ENCODE data around the gene FAM111B. TPM values are rescaled to one million over a fixed set of nuclear protein-coding genes. Genes with fewer than 3 reads are reported as not detected.
A peak's percentile ranks its signal among the peaks of the same experiment; 100 is the strongest.

The FAM111B gene
- total RNA-seq, 1 experiment from 2014 or later: 13.3 TPM

DNA sequence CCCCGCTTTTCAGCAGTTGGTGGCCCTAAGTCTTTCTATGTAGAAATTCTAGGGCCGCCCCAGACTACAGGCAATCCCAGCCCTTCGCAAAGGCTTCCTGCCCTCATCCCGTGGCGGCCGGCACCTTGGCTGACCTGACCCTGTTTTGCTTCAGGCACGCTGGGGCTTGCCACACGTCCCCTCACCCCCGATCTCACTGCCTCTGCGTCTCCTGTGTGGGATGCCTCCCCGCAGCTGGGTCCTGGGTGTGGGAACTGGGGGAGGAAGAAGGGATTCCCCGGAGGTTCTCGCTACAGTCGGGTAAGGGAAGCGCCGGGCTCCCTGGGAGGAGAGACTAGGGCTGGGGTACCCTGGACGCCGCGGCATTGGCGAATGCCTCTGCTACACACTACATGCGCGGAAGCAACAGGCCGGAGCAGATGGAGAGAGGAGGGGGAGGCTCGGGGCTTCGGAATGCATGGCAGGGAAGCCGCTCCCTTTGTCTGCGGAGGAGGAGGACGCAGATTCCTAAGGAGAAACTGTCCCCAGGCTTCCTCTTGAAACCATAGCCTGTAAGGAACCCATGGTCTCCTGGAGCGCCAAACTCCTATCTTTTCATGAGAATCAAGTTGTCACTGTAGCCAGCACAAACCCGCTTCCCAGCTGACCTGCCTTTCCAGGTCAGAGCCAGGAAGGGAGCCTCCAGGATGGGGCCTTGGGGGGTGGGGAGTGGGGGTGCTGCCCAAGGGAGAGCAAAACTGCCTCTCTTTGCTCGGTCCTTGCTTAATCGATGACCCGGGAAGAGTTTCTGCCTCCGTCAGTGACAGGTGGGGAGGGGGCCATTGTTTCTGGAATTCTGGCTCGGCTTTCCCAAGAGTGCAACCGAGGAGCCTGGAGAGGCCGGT, 66.3 kb downstream of the FAM111B start:
- peak; percentile 46 for DNase-seq

DNA sequence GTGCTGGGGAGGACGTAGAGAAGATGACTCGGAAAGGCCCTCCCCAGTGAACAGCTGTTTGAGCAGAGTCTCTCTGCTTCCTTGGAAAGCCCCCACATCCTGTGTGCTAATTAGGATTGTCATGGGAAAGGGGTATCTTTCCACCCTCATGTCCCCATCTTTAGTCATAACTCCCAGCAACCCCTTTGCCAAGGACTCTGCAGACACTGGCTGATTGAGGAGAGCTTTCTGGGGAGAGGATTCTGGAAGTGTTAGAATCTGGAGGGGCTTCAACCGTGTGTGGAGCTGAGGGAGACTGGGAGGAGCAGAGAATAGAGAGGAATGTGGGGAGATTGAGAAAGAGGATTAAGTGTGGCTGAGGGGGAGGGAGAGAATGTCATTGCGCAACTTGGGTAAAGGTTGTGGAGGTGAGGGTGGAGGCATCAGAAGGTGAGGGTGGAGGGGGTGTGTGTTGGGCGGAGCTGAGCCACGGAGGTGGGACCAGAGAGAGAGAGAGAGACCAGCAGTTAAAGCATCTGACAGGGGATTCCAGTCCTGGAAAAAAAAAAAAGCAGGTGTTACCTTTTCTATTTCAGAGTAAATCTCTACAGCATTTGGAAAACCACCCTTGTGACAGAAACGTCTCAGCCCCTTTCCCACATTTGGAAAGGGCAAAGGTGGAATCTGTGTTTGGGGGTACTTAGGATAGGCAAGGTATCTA, 67.1 kb downstream of the FAM111B start:
- H3K27me3 ChIP-seq: no peaks in the 10 kb centered on the region
- peaks cover 46% of the 10 kb centered on the region for H3K36me3 ChIP-seq
- peak overlapping the region; percentile 62 for H3K4me3 ChIP-seq
- H3K9me3 ChIP-seq: peaks cover under 1% of the 10 kb centered on the region; the same call in 1 of the 2 replicates
- DNase-seq: peak; percentile 21

More for the DNA sequence above, 66.3 kb downstream of the FAM111B start:
- peak overlapping the region; percentile 62 for H3K4me3 ChIP-seq
- no peaks in the 10 kb centered on the region for H3K9me3 ChIP-seq
- no peaks in the 10 kb centered on the region for H3K27me3 ChIP-seq
- H3K36me3 ChIP-seq: peaks cover 39% of the 10 kb centered on the region

DNA sequence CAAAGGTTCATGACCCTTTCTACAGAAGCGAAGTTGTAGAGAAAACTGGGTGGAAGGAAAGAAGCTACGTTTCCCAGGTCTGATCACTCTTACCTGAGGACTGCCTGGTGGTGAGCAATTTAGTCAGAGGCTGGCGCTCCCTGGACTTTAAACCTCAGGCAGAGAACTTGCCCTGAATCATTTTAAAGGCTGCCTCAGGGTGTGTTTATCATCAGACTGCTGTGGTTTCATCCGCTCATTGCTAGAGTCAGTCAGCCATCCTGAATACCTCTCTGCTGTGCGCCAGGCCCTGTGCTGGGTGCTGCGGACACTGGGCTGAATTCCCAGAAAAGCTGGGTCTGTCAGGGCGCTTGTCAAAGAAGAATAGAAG, 67.6 kb downstream of the FAM111B start:
- peak; percentile 65 for DNase-seq
- Histone ChIP-seq H3K4me3 (peak overlapping the region; percentile 62), H3K27me3 (no peaks in the 10 kb centered on the region), H3K36me3 (peaks cover 52% of the 10 kb centered on the region), H3K9me3 (peaks cover 4% of the 10 kb centered on the region; the same call in 1 of the 2 replicates)

DNA sequence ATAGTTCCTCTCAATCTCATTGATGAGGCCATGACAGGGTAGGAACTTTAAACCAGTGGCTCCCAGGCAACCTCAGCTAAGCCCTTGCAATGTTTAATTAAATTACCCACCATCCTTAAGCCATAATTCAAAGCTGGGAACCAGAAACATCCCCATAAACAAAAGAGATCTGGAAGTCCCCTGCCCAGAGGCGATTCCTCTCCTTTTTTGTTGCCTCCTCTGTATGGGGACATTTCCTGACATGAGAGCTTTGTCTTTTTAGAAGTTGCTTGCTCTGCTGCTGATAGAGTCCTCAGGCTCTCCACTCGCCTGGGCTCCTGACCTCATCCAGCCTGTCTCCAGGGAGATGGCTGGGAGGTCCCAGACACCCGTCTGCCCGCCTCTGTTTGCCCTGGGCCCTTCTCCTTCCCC, 68.1 kb downstream of the FAM111B start:
- Histone ChIP-seq H3K9me3 (peaks cover 4% of the 10 kb centered on the region; the same call in 1 of the 2 replicates), H3K4me3 (peak overlapping the region; percentile 62), H3K27me3 (no peaks in the 10 kb centered on the region), H3K36me3 (peaks cover 54% of the 10 kb centered on the region)
- no peak for DNase-seq

DNA sequence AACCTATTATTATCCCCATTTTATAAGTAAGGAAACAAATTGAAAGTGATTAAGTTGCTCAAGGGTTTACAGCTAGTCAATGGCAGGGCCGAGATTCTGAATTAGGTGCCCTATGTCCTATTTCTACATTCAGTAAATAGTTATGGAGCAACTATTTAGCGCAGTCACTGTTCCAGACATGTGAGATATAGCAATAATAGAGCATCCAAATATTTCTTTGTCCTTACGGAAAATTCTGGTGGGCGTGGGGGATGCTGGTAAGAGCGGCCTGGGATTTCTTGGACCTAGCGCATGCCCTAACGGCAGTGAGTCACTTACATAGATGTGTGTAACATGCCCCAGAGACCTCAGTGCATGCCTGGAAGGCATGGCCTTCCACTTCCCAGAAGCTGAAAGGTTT, 69.3 kb downstream of the FAM111B start:
- Histone ChIP-seq H3K27me3 (no peaks in the 10 kb centered on the region), H3K9me3 (peaks cover 4% of the 10 kb centered on the region; the same call in 1 of the 2 replicates), H3K36me3 (peaks cover 55% of the 10 kb centered on the region), H3K4me3 (no peak overlapping the region)
- DNase-seq: no peak

Other genes with a start within 250 kb of the FAM111B start
- gene GLYATL1, start 167.7 kb upstream of the FAM111B start, total RNA-seq (2014; rRNA removed; shearing (Covaris generic); ENCODE audit: low replicate concordance): not detected in 2 replicates
- gene GLYATL1B, start 20.9 kb upstream of the FAM111B start, total RNA-seq (2014; rRNA removed; shearing (Covaris generic); ENCODE audit: low replicate concordance): not detected in 2 replicates
- gene FAM111A, start 35.6 kb downstream of the FAM111B start, total RNA-seq (2014; rRNA removed; shearing (Covaris generic); ENCODE audit: low replicate concordance): 51.9 and 55.0 TPM in 2 replicates
- 18.8 and 22.7 TPM in 2 replicates for gene DTX4, start 64.9 kb downstream of the FAM111B start, total RNA-seq (2014; rRNA removed; shearing (Covaris generic); ENCODE audit: low replicate concordance)
- gene MPEG1, start 105.7 kb downstream of the FAM111B start, total RNA-seq (2014; rRNA removed; shearing (Covaris generic); ENCODE audit: low replicate concordance): not detected in 2 replicates

Data from MG63 (cell line).